ENCODE results near the gene HMCN1.

HMCN1 gene

GRCh38 chr1:185917646-185918045 is 183.5 kb downstream of the HMCN1 start:
- no peak for FAIRE-seq

- no peak for FAIRE-seq
Observed at GRCh38 chr1:185920602-185921001, 186.4 kb downstream of the HMCN1 start.

GRCh38 chr1:185921636-185922035 is 187.4 kb downstream of the HMCN1 start:
- no peak for FAIRE-seq

- no peak for FAIRE-seq
Observed at GRCh38 chr1:185926588-185926987, 192.4 kb downstream of the HMCN1 start.

- no peak for FAIRE-seq
Observed at GRCh38 chr1:185929776-185930175, 195.6 kb downstream of the HMCN1 start.

GRCh38 chr1:185931438-185931837 is 197.2 kb downstream of the HMCN1 start:
- no peak for FAIRE-seq

GRCh38 chr1:185933580-185933979 is 199.4 kb downstream of the HMCN1 start:
- FAIRE-seq, result no peak

- FAIRE-seq, result no peak
Observed at GRCh38 chr1:185934476-185935189, 200.4 kb downstream of the HMCN1 start.

GRCh38 chr1:185935360-185935759 is 201.2 kb downstream of the HMCN1 start:
- FAIRE-seq, result no peak

GRCh38 chr1:185936641-185937040 is 202.4 kb downstream of the HMCN1 start:
- FAIRE-seq, result no peak

GRCh38 chr1:185938396-185938795 is 204.2 kb downstream of the HMCN1 start:
- FAIRE-seq, result no peak

GRCh38 chr1:185939142-185939541 is 205.0 kb downstream of the HMCN1 start:
- no peak for FAIRE-seq

GRCh38 chr1:185942961-185943360 is 208.8 kb downstream of the HMCN1 start:
- no peak for FAIRE-seq

GRCh38 chr1:185956881-185957280 is 222.7 kb downstream of the HMCN1 start:
- FAIRE-seq, result no peak

GRCh38 chr1:185957441-185958363 is 223.5 kb downstream of the HMCN1 start:
- FAIRE-seq, result no peak

GRCh38 chr1:185960422-185961321 is 226.5 kb downstream of the HMCN1 start:
- FAIRE-seq, result no peak

- FAIRE-seq, result no peak
Observed at GRCh38 chr1:185961664-185962063, 227.5 kb downstream of the HMCN1 start.

GRCh38 chr1:185964946-185965345 is 230.8 kb downstream of the HMCN1 start:
- no peak for FAIRE-seq

- no peak for FAIRE-seq
Observed at GRCh38 chr1:185965870-185966269, 231.7 kb downstream of the HMCN1 start.

- no peak for FAIRE-seq
Observed at GRCh38 chr1:185966471-185966870, 232.3 kb downstream of the HMCN1 start.

GRCh38 chr1:185969028-185969427 is 234.8 kb downstream of the HMCN1 start:
- FAIRE-seq, result no peak

- FAIRE-seq, result no peak
Observed at GRCh38 chr1:185969524-185969991, 235.4 kb downstream of the HMCN1 start.

- no peak for FAIRE-seq
Observed at GRCh38 chr1:185971688-185972087, 237.5 kb downstream of the HMCN1 start.
